ENCODE data around the gene TRIP12.
"Not testable (repeated sequence)": the region's sequence is repeated elsewhere in the genome, so short reads cannot be mapped to it uniquely, and the experiment has no call there.

The TRIP12 gene

DNA sequence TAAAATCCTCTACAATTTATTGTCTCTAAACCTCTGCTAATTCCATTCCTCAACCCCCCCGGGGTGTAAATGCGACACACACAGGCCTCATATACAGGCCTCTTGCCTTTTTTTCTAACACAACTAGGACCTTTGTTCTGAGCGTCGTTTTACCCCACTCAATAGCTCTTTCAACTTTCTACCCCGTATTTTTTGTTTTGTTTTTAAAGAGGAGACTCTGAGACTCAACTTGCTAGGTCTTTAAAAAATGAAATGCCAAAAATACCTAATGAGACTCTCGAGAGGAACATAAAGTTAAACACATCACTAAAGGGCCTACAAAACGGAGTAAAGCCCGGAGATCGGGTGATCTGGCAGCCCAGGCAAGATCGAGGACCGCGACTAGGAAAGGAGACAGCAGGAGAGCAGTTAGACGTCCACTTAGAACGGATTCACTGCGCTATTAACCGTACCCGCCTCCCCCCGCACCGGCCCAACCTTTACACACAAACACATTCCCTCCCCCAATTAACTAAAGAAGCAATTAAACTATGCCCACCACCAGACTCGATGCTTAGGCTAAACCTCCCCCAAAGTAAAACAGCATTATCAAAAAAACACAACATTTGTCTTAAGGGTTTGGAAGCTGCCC is 1.7 kb downstream of the TRIP12 start:
- no peak for DNase-seq (ENCODE audit: low read depth)

GRCh38 chr2:229917793-229918192 is 4.0 kb downstream of the TRIP12 start:
- no peak for DNase-seq (ENCODE audit: low read depth)

- DNase-seq (ENCODE audit: low read depth), result no peak
Observed at GRCh38 chr2:229914171-229914570, 7.6 kb downstream of the TRIP12 start.

DNA sequence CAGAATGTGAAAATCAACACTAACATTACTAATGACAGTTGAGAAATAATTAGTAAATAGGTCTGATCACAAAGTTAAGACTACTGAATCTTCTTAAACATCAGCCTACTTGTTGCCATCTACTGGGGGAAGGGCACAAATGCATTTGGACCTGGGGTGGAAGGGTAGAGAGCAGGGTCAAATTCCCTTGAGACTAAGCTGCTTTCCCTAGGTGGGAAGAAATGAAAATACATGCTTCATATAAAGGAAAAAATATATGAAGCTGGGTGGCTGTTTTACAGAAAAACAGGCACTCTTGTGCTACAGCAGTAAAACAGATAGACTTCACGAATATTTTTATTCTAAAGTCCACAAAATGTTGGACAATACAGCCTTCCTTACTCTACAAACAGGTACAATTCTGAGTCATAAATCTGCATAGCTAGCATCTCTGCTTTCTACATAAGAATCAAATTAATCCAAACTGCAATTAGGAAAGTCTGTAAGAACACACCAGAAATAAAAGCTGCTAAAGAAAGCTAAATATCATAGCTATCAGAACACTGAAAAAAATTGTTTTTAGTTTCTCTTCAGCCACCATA is 10.9 kb downstream of the TRIP12 start:
- no peak for DNase-seq (ENCODE audit: low read depth)

DNA sequence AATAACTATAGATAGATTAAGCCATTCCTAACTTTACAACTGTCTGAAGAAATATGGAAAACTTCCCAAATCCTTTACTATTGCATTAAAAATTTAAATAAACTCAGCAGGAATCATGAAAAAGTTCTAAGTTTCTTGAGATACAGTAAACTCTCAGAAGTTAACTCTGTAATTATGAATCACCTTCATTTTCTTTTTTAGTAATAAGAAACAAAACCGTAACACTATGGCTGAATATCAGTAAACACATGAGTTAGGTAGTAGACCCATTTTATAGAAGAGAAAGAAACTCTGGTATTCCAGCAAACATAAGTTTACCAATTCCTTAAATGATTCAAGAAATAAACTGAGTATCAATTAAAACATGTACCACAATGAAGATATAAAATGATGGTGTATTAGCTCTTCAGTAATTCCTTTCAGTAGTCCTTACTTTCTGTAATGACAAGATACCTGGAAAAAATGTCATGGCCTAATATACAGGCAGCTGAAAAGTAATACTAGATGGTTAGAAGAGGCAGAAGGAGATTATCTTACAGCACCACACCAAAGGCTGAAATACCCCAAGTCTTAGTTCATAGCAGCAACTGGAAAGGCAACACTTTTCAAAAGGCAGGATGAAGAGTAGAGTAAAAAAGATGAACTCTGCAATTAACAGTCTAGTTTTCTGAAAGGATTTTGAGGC is 11.5 kb downstream of the TRIP12 start:
- no peak for DNase-seq (ENCODE audit: low read depth)

DNA sequence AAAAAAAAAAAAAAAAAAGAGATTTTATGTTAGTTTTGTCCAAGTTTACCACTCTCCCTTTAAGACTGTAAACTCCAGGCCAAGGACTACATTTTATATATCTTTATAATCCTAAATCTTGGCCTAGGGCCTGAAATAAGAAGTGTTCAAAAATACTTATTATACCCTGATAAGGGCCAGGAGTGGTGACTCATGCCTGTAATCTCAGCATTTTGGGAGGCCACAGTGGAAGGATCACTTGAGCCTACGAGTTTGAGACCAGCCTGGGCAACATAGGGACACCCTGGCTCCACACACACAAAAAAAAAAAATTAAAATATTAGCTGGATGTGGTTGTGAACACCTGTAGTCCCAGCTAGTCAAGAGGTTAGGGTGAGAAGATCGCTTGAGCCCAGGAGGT is 12.7 kb downstream of the TRIP12 start:
- DNase-seq (ENCODE audit: low read depth), result no peak

DNA sequence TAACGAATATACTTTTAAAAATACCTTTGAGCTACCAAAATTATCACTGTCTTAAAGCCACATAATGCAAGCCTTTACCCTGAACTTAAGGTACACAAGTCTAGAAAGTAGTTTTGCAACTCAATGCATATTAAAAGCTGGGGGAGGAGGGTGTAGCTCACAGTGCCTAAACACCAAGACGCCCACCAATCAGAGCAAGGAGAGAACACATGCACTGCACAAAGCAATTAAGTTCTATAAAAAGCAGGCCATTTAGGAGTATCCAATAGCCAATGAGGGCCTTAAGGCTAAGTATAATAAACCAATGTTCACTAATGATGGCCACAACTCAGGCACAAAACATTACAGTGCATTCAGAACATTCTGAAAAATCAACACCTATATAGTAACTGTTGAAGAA is 16.2 kb downstream of the TRIP12 start:
- DNase-seq (ENCODE audit: low read depth), result no peak

DNA sequence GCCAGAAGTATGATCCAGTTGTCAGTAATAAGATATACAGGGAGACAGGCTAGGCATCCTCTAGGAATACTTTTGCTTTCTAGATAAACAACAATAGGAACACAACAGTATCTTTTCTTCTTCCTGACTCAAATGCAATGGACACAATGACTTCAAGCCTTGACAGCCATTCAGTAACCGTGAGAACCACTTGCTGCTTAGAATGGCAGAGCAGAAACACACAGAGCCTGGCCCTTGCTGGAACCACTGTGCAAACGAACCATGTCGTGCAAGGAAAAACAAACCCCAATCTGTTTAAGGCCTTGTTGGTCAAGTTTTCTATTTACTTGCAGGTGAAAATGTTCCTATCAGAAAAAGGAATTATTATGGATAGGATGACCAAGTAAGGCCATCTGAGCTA is 18.8 kb downstream of the TRIP12 start:
- DNase-seq (ENCODE audit: low read depth), result no peak

DNA sequence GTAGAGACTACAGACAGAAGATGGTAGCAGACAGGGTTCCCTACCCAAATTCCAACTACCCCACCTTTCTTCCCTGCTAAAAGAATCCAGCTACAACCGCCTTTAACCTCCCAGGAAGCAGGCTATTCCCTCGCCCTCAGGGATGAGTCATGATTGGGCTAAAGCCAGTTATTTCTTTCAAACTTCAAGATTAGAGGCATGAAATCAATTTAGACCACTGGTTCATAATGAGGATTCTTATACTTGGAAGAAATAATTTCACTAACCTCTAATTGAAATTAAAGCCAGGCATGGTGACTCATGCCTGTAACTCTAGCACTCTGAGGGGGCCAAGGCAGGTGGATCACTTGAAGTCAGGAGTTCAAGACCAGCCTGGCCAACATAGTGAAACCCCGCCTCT is 20.0 kb downstream of the TRIP12 start:
- no peak for DNase-seq (ENCODE audit: low read depth)

GRCh38 chr2:229900514-229900913 is 21.3 kb downstream of the TRIP12 start:
- not testable (repeated sequence) for DNase-seq (ENCODE audit: low read depth)

- DNase-seq (ENCODE audit: low read depth), result no peak
Observed at GRCh38 chr2:229900012-229900411, 21.8 kb downstream of the TRIP12 start.

DNA sequence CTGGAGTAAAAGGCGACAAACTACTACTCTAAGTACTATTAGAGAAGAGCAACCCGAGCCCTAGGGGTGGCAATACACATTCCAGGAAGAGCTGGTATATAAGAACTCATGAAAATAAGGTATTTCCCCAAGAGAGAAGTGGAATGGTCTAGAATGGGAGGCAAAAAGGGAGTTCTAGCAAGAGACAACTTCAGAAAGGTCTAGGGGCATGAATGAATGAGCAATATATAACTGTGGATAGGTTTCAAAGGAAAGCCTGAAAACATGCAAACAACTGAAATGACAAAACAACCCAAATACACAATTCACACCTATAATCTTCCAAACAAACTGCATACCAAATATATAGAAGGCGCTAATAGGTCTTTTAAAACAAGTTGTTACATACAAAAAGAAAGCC is 22.2 kb downstream of the TRIP12 start:
- DNase-seq (ENCODE audit: low read depth), result no peak

DNA sequence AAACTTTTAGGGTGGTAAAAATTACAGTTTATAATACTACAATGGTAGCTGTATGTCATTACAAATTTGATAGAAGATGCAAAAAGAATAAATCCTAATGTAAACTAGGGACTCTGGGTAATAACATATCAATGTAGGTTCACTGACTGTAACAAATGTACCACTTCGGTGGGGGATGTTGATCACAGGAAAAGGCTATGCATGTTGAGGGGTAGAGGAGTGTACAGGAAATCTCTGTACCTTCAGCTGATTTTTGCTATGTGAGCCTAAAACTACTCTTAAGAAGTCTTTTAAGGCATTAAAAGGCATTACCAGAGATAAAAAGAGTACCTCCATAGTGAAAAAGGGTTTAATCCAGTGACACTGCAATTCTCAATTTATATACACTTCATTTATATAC is 25.0 kb downstream of the TRIP12 start:
- no peak for DNase-seq (ENCODE audit: low read depth)

GRCh38 chr2:229889023-229889422 is 32.8 kb downstream of the TRIP12 start:
- DNase-seq (ENCODE audit: low read depth), result no peak

- no peak for DNase-seq (ENCODE audit: low read depth)
Observed at GRCh38 chr2:229888031-229888430, 33.8 kb downstream of the TRIP12 start.

GRCh38 chr2:229887441-229887840 is 34.4 kb downstream of the TRIP12 start:
- DNase-seq (ENCODE audit: low read depth), result no peak

DNA sequence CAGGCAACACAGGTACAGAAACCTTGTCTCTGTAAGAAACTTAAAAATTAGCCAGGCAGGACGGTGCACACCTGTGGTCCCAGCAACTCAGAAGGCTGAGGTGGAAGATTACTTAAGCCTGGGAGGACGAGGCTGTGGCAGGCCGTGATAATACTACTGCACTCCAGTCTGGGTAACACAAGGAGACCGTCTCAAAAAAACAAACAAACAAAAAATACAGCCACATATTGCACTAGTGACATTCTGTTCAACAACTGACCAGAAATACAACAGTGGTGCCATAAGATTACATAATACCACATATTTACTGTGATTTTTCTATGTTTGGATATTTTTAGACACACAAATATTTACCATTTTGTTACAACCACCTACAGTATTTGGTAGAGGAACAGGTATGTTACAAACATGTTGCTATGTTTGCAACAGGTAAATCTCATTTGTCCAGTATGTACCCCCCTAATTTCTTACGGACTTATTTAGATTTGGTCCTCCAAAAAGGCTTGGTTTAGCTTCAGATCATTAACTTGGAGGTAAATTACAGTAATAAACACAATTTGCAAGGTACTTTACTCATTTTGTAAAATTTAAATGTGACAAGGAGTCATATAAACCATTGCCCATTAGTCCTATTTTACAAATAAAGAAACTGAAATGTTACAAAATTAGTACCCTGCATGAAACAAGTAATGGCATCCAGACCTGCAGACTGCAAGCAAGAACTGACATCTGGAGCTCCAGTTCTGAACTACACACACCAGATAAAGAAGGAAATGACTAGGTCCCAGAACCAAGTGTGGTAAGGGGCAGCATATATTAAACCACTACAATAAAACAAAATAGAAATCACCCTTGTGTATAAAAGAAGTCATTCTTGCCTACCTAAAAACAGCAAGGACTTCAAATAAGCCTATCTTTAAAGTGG is 36.8 kb downstream of the TRIP12 start:
- no peak for DNase-seq (ENCODE audit: low read depth)

DNA sequence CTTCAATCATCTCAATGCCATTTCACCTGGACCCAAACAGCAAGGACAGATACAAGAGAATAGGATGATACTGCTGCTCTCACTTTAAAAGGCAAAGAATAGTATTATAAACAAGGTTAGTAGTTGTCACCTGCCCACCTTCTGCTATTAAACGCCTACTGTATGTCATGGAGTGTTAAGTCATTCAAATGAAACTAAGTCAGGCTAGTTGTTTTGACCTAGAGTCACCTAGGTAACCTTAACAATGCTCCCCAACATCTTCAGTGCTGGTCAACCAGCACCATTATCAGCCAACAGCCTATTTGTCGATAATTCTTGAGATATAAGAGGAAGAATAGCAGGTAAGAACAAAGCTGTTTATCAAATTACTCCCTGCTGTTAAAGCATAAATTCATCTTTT is 39.2 kb downstream of the TRIP12 start:
- no peak for DNase-seq (ENCODE audit: low read depth)

DNA sequence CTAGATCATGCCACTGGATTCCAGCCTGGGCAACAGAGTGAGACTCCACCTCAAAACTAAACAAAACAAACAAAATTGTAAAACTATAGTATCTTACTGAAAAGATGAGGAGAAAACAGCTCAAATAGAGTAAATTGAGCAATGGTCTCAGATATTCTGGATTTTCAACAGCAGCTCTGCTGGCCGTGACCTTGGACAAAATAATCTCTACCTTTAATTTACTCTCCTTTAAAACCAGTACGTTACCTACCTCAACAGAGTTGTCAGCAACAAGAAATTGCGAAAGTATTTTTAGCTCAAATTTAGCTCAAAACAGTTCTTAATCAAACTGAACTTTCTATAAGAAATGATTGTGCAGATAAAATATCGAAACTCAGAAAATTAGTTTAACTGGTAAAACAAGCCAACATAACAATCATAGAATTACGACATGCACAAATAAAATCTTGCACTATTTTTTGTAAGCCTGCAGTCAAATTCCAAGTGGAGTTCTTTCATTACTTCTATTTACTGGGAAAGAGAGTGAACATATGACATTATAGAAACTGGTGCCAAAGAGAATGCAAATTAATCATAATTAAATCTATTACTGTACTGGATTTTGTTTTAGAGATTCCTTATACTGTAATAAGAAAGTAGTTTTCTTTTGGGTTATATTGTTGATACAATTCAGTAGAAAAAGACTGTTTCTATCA is 40.8 kb downstream of the TRIP12 start:
- DNase-seq (ENCODE audit: low read depth), result no peak

DNA sequence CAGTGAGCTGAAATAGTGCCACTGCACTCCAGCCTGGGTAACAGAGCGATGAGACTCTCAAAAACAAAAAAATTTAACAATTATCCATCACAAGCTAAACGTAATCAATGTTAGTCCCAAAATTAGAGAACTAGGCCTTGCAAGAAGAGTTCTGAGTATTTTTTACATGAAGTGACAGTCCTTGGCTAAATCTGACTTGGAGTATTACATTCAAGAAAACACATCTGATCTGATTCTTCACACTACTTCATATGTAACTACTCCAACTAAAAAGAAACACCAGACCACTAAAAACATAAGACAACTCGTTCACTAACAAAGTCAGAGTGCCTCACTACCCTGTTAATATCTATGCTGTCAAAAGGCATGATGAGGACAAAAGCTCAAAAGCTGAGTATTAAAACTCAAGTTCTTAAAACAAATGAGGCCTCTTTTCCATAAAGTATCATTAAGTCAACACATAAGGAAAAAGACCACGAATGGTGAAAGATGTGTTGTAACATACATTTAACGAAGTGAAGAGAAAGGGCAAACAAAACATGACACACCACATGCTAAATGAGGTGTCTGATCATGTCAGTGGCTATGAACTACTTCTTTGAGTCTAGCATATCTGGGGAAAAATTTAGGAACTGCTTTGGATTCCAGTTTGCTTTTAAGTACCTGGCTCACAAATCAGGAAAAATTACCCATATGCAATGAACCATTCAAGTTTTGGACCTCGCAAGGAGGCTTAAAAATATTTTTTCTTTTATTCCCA is 42.4 kb downstream of the TRIP12 start:
- DNase-seq (ENCODE audit: low read depth), result no peak

DNA sequence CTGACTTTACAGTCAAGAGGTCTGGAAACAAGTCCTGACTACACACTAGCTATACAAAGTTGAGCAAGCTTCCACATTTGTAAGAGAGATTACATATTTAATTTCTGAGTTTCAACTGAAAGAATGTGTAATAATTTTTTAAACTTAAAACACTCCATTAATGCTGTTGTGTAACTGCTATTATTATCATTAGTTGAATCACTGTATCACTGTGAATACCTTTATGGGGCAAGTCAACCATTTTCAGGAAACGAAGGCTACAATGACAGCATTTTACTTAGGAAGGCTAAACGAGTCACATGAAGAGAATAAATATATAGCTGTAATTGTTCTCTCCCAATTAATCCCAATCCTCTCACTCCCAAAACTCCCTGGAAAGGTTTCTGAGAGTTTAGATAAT is 46.3 kb downstream of the TRIP12 start:
- DNase-seq (ENCODE audit: low read depth), result no peak

Data from stimulated activated CD8-positive, alpha-beta memory T cell treated with anti-CD3 and anti-CD28 coated beads, Interleukin-4, amount 100 ng/mL, for 24 hours (primary cell).